Glutamatergic neuron (in vitro differentiated cells): Measurements from ENCODE around the gene GSG1L. TPM values are rescaled to one million over a fixed set of nuclear protein-coding genes. Genes with fewer than 3 reads are reported as not detected.

Source experiments
- DNase-seq: peaks from one replicate; pipeline ENCODE4 v3.0.0; 2022
- H3K27ac Mint-ChIP-seq: one replicate; pipeline ENCODE4 v1.8.0; 2020; ENCODE audit warnings: mild to moderate bottlenecking, mixed read lengths, inconsistent platforms; ENCODE audit not compliant: unreplicated experiment
- H3K27me3 Mint-ChIP-seq: one replicate; pipeline ENCODE4 v1.8.0; 2020; ENCODE audit warnings: mild to moderate bottlenecking, moderate library complexity, mixed read lengths, inconsistent platforms; ENCODE audit not compliant: unreplicated experiment
- H3K36me3 Mint-ChIP-seq: one replicate; pipeline ENCODE4 v1.8.0; 2020; ENCODE audit warnings: mild to moderate bottlenecking, mixed read lengths, inconsistent platforms; ENCODE audit not compliant: unreplicated experiment
- H3K4me1 Mint-ChIP-seq: one replicate; pipeline ENCODE4 v1.8.0; 2020; ENCODE audit warnings: mild to moderate bottlenecking, low read depth, mixed read lengths, inconsistent platforms; ENCODE audit not compliant: unreplicated experiment
- H3K4me3 Mint-ChIP-seq: one replicate; pipeline ENCODE4 v1.8.0; 2020; ENCODE audit warnings: mild to moderate bottlenecking, mixed read lengths, inconsistent platforms; ENCODE audit not compliant: unreplicated experiment
- H3K9me3 Mint-ChIP-seq: one replicate; pipeline ENCODE4 v1.8.0; 2020; ENCODE audit warnings: mild to moderate bottlenecking, moderate library complexity, mixed read lengths, inconsistent platforms; ENCODE audit not compliant: unreplicated experiment
- CTCF ChIP-seq: fragments of 200-600 bp; sonication (generic); IDR thresholded peaks from one replicate; pipeline ENCODE4 v1.5.0; 2021; ENCODE audit not compliant: partially characterized antibody, unreplicated experiment
- total RNA-seq: library from RNA; stranded (reverse); fragmentation: NEBNext Ultra II Directional; extraction: Animal tissue kit (Norgen Biotek cat#: 25700); gene quantifications from one replicate; pipeline ENCODE4 v1.2.1, GENCODE V29; 2021; ENCODE audit not compliant: unreplicated experiment

GSG1L gene
- total RNA-seq, 1 donor from 2014 or later = 0.91 TPM

- peaks cover 16% of the 10 kb centered on the region for H3K4me1 Mint-ChIP-seq
- no peak for TF ChIP-seq CTCF
- peak overlapping the region; percentile 63 for H3K27ac Mint-ChIP-seq
- DNase-seq = peak; percentile 55
- H3K4me3 Mint-ChIP-seq = peak overlapping the region; percentile 41
- no peaks in the 10 kb centered on the region for H3K36me3 Mint-ChIP-seq
- H3K27me3 Mint-ChIP-seq = peaks cover 4% of the 10 kb centered on the region
- peaks cover 2% of the 10 kb centered on the region for H3K9me3 Mint-ChIP-seq
Measured at GRCh38 chr16:27894386-27894785, 169.1 kb downstream of the GSG1L start.

GRCh38 chr16:27892879-27893278 is 170.6 kb downstream of the GSG1L start:
- no peak overlapping the region for H3K27ac Mint-ChIP-seq
- H3K36me3 Mint-ChIP-seq = no peaks in the 10 kb centered on the region
- no peak overlapping the region for H3K4me3 Mint-ChIP-seq
- DNase-seq = no peak
- TF ChIP-seq CTCF = no peak
- H3K9me3 Mint-ChIP-seq = peaks cover 2% of the 10 kb centered on the region
- peaks cover 4% of the 10 kb centered on the region for H3K27me3 Mint-ChIP-seq
- peaks cover 16% of the 10 kb centered on the region for H3K4me1 Mint-ChIP-seq

GRCh38 chr16:27890866-27891265 is 172.6 kb downstream of the GSG1L start:
- no peak for DNase-seq
- H3K4me3 Mint-ChIP-seq = no peak overlapping the region
- TF ChIP-seq CTCF = no peak
- H3K4me1 Mint-ChIP-seq = peaks cover 16% of the 10 kb centered on the region
- no peaks in the 10 kb centered on the region for H3K36me3 Mint-ChIP-seq
- H3K9me3 Mint-ChIP-seq = no peaks in the 10 kb centered on the region
- H3K27ac Mint-ChIP-seq = no peak overlapping the region
- peaks cover 6% of the 10 kb centered on the region for H3K27me3 Mint-ChIP-seq

GRCh38 chr16:27890006-27890405 is 173.5 kb downstream of the GSG1L start:
- H3K27me3 Mint-ChIP-seq = peaks cover 6% of the 10 kb centered on the region
- DNase-seq = no peak
- no peaks in the 10 kb centered on the region for H3K36me3 Mint-ChIP-seq
- H3K4me3 Mint-ChIP-seq = no peak overlapping the region
- no peak for TF ChIP-seq CTCF
- H3K4me1 Mint-ChIP-seq = peaks cover 11% of the 10 kb centered on the region
- no peak overlapping the region for H3K27ac Mint-ChIP-seq
- H3K9me3 Mint-ChIP-seq = no peaks in the 10 kb centered on the region

- Mint-ChIP-seq H3K36me3 (peaks cover 5% of the 10 kb centered on the region), H3K4me1 (peaks cover 3% of the 10 kb centered on the region), H3K9me3 (no peaks in the 10 kb centered on the region), H3K4me3 (no peak overlapping the region), H3K27me3 (peaks cover 3% of the 10 kb centered on the region), H3K27ac (no peak overlapping the region)
- no peak for DNase-seq
- no peak for TF ChIP-seq CTCF
Measured at GRCh38 chr16:27883576-27883975, 179.9 kb downstream of the GSG1L start.
